ENCODE results near the gene MAPKBP1. TPM values are rescaled to one million over a fixed set of nuclear protein-coding genes. Genes with fewer than 3 reads are reported as not detected.

Gene MAPKBP1
- total RNA-seq, 1 donor from 2014 or later = 42.3 TPM

GRCh38 chr15:41862515-41863116, 88.3 kb downstream of the MAPKBP1 start:
- H3K4me1 Mint-ChIP-seq = no peaks in the 10 kb centered on the region
- ATAC-seq (ENCODE audit: low read depth) (no peak), DNase-seq (no peak)
- H3K27me3 Mint-ChIP-seq = peaks cover 3% of the 10 kb centered on the region
- CTCF ChIA-PET = no interaction called here
- no peaks in the 10 kb centered on the region for H3K36me3 Mint-ChIP-seq (ENCODE audit: low read depth)
- TF ChIP-seq CTCF (IDR thresholded peaks at IDR 0.05) = no peak
- H3K27ac Mint-ChIP-seq = peak overlapping the region; percentile 7
- POLR2A ChIA-PET = no interaction called here
- no peak overlapping the region for H3K4me3 Mint-ChIP-seq
- no peaks in the 10 kb centered on the region for H3K9me3 Mint-ChIP-seq
- intact Hi-C loops (cut with micrococcal nuclease) = no loop called here

- POLR2A ChIA-PET = no interaction called here
- DNase-seq (no peak), ATAC-seq (ENCODE audit: low read depth) (no peak)
- no peak overlapping the region for H3K27ac Mint-ChIP-seq
- H3K9me3 Mint-ChIP-seq = no peaks in the 10 kb centered on the region
- no peak overlapping the region for H3K4me3 Mint-ChIP-seq
- H3K27me3 Mint-ChIP-seq = peaks cover 3% of the 10 kb centered on the region
- CTCF ChIA-PET = no interaction called here
- no peaks in the 10 kb centered on the region for H3K4me1 Mint-ChIP-seq
- no peaks in the 10 kb centered on the region for H3K36me3 Mint-ChIP-seq (ENCODE audit: low read depth)
- intact Hi-C loops (cut with micrococcal nuclease) = no loop called here
- no peak for TF ChIP-seq CTCF (IDR thresholded peaks at IDR 0.05)
These were observed 91.3 kb downstream of the MAPKBP1 start for GRCh38 chr15:41865490-41866055.

- no peak for ATAC-seq (ENCODE audit: low read depth)
- Mint-ChIP-seq H3K27ac (no peak overlapping the region), H3K36me3 (ENCODE audit: low read depth) (no peaks in the 10 kb centered on the region), H3K4me1 (no peaks in the 10 kb centered on the region), H3K27me3 (peaks cover 3% of the 10 kb centered on the region), H3K9me3 (no peaks in the 10 kb centered on the region), H3K4me3 (no peak overlapping the region)
- intact Hi-C loops (cut with micrococcal nuclease) = no loop called here
- ChIA-PET CTCF (no interaction called here), POLR2A (no interaction called here)
- DNase-seq = no peak
- TF ChIP-seq CTCF (IDR thresholded peaks at IDR 0.05) = no peak
These were observed 92.0 kb downstream of the MAPKBP1 start for GRCh38 chr15:41866263-41866703.

GRCh38 chr15:41866872-41867579, 92.7 kb downstream of the MAPKBP1 start:
- no peaks in the 10 kb centered on the region for H3K9me3 Mint-ChIP-seq
- H3K4me1 Mint-ChIP-seq = no peaks in the 10 kb centered on the region
- no peak for TF ChIP-seq CTCF (IDR thresholded peaks at IDR 0.05)
- H3K36me3 Mint-ChIP-seq (ENCODE audit: low read depth) = no peaks in the 10 kb centered on the region
- POLR2A ChIA-PET = interaction anchor here (0.6 kb wide), 1 partner anchor 184 kb away, joined by 5 read pairs; no protein-coding TSS in a partner anchor
- no peak overlapping the region for H3K4me3 Mint-ChIP-seq
- H3K27ac Mint-ChIP-seq = no peak overlapping the region
- H3K27me3 Mint-ChIP-seq = peaks cover 3% of the 10 kb centered on the region
- CTCF ChIA-PET = interaction anchor here (0.8 kb wide), 1 partner anchor 59 kb away, joined by 3 read pairs; no protein-coding TSS in a partner anchor
- DNase-seq = no peak
- ATAC-seq (ENCODE audit: low read depth) = no peak
- intact Hi-C loops (cut with micrococcal nuclease) = no loop called here

- Mint-ChIP-seq H3K4me1 (no peaks in the 10 kb centered on the region), H3K9me3 (no peaks in the 10 kb centered on the region), H3K36me3 (ENCODE audit: low read depth) (no peaks in the 10 kb centered on the region), H3K27me3 (no peaks in the 10 kb centered on the region), H3K4me3 (no peak overlapping the region), H3K27ac (no peak overlapping the region)
- ChIA-PET CTCF (interaction anchor here (0.5 kb wide), 1 partner anchor 388 kb away, joined by 4 read pairs; no protein-coding TSS in a partner anchor), POLR2A (no interaction called here)
- ATAC-seq (ENCODE audit: low read depth) (no peak), DNase-seq (no peak)
- intact Hi-C loops (cut with micrococcal nuclease) = no loop called here
- TF ChIP-seq CTCF (IDR thresholded peaks at IDR 0.05) = no peak
These were observed 94.0 kb downstream of the MAPKBP1 start for GRCh38 chr15:41868321-41868720.

All from activated B cell treated with CpG ODN at 0.5 μM for 24 hours (primary cell).